ENCODE results near the gene SHISAL1.

SHISAL1 gene

DNA sequence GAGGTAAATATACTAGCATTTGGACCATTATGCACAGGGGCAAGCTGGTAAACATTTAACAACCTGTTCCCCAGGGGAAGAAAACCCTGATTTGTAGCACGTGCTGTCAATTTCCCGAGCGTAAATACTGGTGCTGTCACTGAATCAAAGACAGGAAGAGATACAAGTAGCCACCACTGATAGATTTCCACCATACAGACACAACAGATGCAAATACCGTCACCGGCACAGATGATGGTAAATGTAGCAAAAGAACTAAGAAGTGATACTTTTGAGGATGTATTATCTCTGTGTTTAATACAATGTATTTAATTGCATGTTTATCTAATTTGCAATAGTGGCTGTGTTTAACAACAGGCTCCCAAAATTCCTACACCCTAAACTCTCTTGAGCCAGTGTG lies 39.6 kb downstream of the SHISAL1 start:
- DNase-seq (ENCODE audit: low read depth), result no peak
- TF ChIP-seq, protein P1, sequence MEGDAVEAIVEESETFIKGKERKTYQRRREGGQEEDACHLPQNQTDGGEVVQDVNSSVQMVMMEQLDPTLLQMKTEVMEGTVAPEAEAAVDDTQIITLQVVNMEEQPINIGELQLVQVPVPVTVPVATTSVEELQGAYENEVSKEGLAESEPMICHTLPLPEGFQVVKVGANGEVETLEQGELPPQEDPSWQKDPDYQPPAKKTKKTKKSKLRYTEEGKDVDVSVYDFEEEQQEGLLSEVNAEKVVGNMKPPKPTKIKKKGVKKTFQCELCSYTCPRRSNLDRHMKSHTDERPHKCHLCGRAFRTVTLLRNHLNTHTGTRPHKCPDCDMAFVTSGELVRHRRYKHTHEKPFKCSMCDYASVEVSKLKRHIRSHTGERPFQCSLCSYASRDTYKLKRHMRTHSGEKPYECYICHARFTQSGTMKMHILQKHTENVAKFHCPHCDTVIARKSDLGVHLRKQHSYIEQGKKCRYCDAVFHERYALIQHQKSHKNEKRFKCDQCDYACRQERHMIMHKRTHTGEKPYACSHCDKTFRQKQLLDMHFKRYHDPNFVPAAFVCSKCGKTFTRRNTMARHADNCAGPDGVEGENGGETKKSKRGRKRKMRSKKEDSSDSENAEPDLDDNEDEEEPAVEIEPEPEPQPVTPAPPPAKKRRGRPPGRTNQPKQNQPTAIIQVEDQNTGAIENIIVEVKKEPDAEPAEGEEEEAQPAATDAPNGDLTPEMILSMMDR (IDR thresholded peaks at IDR 0.05; ENCODE audit: control insufficient read depth, extremely low read depth, insufficient read depth), result no peak
- H3K4me3 ChIP-seq (ENCODE audit: low read depth, low read length), result no peak overlapping the region

DNA sequence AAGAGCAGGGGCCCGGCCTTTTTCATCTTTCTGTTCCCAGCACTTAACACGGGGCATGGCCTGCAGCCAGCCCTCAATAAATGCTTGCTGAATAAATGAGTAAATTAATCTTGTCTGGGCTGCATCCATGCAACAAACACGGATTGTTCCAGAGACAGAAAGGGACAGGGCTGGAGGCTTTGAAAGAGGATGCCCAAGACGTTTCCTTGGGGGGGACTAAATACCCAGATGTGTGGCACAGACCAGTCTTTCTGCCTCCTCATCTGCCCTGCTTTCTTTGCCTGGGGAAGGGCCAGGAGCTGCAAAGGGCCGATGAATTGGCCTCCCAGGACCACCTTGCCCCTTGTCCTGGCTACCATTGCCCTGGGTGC lies 40.4 kb downstream of the SHISAL1 start:
- DNase-seq (ENCODE audit: low read depth), result no peak
- H3K4me3 ChIP-seq (ENCODE audit: low read depth, low read length), result no peak overlapping the region
- TF ChIP-seq, protein P1 (IDR thresholded peaks at IDR 0.05; ENCODE audit: control insufficient read depth, extremely low read depth, insufficient read depth), result no peak

DNA sequence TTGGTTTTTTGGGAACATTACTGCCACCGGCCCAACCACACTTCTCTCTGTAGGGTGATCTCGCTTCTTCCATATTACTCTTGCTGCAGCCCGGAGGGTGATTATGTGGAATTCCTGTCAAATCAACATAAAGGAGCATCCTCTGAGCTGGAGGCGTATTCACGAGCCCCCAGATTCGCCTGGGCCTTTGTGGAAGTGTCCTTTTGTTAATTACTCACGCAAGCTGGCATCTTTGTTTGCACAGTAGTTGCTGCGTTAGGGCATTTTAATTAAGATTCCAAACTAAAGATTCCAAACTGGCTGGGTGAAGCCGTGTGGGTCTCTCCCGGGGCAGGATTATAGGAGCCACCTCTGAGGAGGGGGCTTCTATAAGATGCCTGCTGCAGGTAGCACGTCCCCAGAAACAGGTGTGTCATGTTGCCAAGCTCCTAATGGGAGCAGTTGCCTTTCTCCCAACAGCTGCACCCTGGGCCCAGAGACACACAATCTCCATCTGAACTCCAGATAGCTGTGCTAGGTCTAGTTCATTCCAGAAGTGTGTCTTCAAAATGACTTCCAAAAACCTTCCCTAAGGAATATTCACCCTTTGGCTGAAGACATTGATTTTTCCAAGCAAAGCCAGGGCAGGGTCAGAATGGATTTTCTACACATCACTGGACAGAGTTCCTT lies 40.9 kb downstream of the SHISAL1 start:
- no peak for DNase-seq (ENCODE audit: low read depth)
- TF ChIP-seq, protein P1 (IDR thresholded peaks at IDR 0.05; ENCODE audit: control insufficient read depth, extremely low read depth, insufficient read depth), result no peak
- H3K4me3 ChIP-seq (ENCODE audit: low read depth, low read length), result no peak overlapping the region

DNA sequence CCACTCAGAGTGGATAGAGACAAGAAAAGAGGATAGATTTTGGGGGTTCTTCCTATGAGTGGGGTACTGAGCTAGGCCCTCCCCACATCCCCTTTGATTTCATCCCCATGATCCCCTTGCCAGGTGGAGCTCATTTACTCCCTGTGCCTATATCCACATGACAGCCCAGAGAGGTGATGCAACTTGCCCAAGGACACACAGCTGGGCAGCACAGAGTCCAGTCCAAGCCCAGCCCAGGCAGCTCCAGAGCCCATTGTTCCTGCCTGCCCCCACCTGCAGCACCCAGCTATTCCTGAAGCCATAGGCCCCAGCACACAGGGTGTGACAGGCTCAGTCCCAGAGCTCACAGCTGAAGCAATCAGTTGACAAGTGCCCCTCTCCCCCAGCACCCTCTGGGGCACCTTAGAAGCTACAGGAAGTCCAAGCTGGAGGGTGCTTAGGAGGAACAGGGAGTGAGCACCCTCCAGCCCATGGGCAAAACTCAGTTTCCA lies 41.7 kb downstream of the SHISAL1 start:
- no peak overlapping the region for H3K4me3 ChIP-seq (ENCODE audit: low read depth, low read length)
- DNase-seq (ENCODE audit: low read depth), result no peak
- TF ChIP-seq, protein P1 (IDR thresholded peaks at IDR 0.05; ENCODE audit: control insufficient read depth, extremely low read depth, insufficient read depth), result no peak

DNA sequence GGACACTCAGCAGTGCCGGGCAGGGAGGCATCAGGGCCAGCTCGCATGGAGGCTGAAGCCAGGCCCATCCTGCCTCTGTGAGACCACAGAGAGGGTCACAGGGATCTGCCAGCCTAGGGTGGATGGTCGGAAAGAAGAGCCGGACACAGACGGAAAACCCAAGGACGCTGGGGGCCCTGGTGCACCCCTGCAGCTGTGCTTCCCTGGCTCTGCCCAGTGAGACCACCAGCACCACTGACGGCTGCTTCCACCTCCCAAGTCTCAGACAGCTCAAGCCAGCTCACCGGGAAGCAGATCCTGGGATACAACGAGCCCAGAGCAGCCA lies 42.2 kb downstream of the SHISAL1 start:
- H3K4me3 ChIP-seq (ENCODE audit: low read depth, low read length), result no peak overlapping the region
- TF ChIP-seq, protein P1 (IDR thresholded peaks at IDR 0.05; ENCODE audit: control insufficient read depth, extremely low read depth, insufficient read depth), result no peak
- no peak for DNase-seq (ENCODE audit: low read depth)

DNA sequence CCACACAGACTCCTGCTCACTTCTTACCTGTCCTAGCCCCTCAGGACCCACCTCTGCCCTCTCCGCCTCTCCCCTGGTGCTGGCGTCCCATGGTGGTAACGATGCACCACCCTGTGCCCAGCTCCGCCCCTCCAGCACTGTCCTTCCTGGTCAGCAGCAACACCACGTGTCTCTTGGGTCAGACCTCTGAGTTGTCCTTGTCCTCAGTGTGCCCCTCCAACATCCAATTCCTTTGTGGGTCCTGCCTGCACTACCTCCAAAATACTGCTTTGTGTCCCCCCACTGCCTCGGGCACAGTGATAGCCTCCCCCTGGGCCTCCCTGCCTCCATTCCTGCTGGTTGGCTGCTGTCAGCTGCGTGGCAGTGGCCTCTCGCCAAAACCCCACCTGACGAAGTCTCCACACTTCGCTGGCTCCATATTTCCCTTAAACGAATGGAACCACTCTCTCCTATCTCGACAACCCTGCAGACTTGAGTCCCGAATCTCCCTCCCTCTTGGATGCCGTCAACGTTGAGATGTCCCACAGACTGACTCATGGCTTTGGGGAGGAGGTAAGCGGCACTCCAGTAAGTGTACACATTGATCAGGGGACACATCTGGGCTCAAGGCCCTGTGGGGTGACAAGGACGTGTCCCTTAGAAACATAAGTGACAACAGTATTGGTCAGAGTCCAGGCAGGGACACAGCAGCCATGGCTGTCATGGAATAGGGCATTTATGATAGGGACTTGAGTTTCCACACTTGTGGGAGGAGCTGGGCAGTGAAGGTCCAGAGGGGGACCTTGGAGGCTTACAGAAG lies 42.8 kb downstream of the SHISAL1 start:
- TF ChIP-seq, protein P1 (IDR thresholded peaks at IDR 0.05; ENCODE audit: control insufficient read depth, extremely low read depth, insufficient read depth), result no peak
- no peak for DNase-seq (ENCODE audit: low read depth)
- no peak overlapping the region for H3K4me3 ChIP-seq (ENCODE audit: low read depth, low read length)
